IMR-90 (cell line): ENCODE measurements around the gene CD69. TPM values are rescaled to one million over a fixed set of nuclear protein-coding genes. Genes with fewer than 3 reads are reported as not detected.

Experiments
- ATAC-seq: fragments of 200-7000 bp; cut with Tn5 transposase; 2 replicates; pipeline ENCODE4 v1.9.1; 2020; ENCODE audit warnings: low read depth, mild to moderate bottlenecking, moderate library complexity
- BruUV-seq: library from RNA; stranded (reverse); fragments of 400-500 nt; replicated peaks from 2 replicates; lab custom pipeline; 2021; lab: Mats Ljungman, UMichigan
- CTCF ChIA-PET: fragments of 300-600 bp; formaldehyde crosslinking; extraction: SDS; loops from one replicate; lab custom pipeline; 2021; ENCODE audit warnings: antibody characterized with exemption; lab: Yijun Ruan, JAX
- POLR2A ChIA-PET: fragments of 300-600 bp; sonication (Branson Sonifier 250); formaldehyde crosslinking; loops from one replicate; lab custom pipeline; 2022; ENCODE audit warnings: antibody characterized with exemption; ENCODE audit not compliant: unreplicated experiment; lab: Charles Lee
- DNase-seq: peaks from one replicate; pipeline ENCODE4 v3.0.0; 2013
- H2AFZ ChIP-seq: replicated peaks from 2 replicates; pipeline ENCODE3; 2013; ENCODE audit warnings: low read length, mild to moderate bottlenecking; ENCODE audit not compliant: poor library complexity
- H2AK5ac ChIP-seq: 2 replicates; pipeline ENCODE4 v1.6.1; 2013; ENCODE audit warnings: low read depth, low read length, inconsistent platforms
- H2AK9ac ChIP-seq: replicated peaks from 2 replicates; pipeline ENCODE3; 2013; ENCODE audit warnings: mild to moderate bottlenecking, low read depth, low read length, moderate library complexity; ENCODE audit not compliant: poor library complexity
- H2BK120ac ChIP-seq: 2 replicates; pipeline ENCODE4 v1.6.1; 2013; ENCODE audit warnings: low read depth, low read length, inconsistent platforms
- H2BK15ac ChIP-seq: 3 replicates; pipeline ENCODE4 v1.6.1; 2013; ENCODE audit warnings: low read depth, low read length, inconsistent platforms
- H2BK20ac ChIP-seq: 2 replicates; pipeline ENCODE4 v1.6.1; 2013; ENCODE audit warnings: low read depth, mild to moderate bottlenecking, inconsistent platforms, low read length, moderate library complexity
- H2BK5ac ChIP-seq: 2 replicates; pipeline ENCODE4 v1.6.1; 2013; ENCODE audit warnings: mild to moderate bottlenecking, low read depth, low read length, inconsistent platforms; ENCODE audit not compliant: poor library complexity, severe bottlenecking
- H3K14ac ChIP-seq: replicated peaks from 2 replicates; pipeline ENCODE4 v1.6.1; 2013; ENCODE audit warnings: low read depth, low read length, inconsistent platforms
- H3K18ac ChIP-seq: 2 replicates; pipeline ENCODE4 v1.6.1; 2013; ENCODE audit warnings: low read depth, low read length, control low read depth
- H3K23ac ChIP-seq: 2 replicates; pipeline ENCODE4 v1.6.1; 2013; ENCODE audit warnings: low read depth, low read length, inconsistent platforms
- H3K27ac ChIP-seq: 2 replicates; pipeline ENCODE4 v1.5.1; 2013; ENCODE audit warnings: mild to moderate bottlenecking, control low read depth, low read length; ENCODE audit not compliant: insufficient read depth
- H3K27me3 ChIP-seq: 2 replicates; pipeline ENCODE4 v1.6.1; 2013; ENCODE audit warnings: low read length; ENCODE audit not compliant: control insufficient read depth, insufficient read depth
- H3K36me3 ChIP-seq: 2 replicates; pipeline ENCODE4 v1.6.1; 2013; ENCODE audit warnings: low read length, mixed read lengths; ENCODE audit not compliant: control insufficient read depth, insufficient read depth
- H3K4ac ChIP-seq: 2 replicates; pipeline ENCODE4 v1.6.1; 2013; ENCODE audit warnings: low read depth, low read length, inconsistent platforms
- H3K4me1 ChIP-seq: 2 replicates; pipeline ENCODE4 v1.6.1; 2013; ENCODE audit warnings: low read length, mixed read lengths; ENCODE audit not compliant: control insufficient read depth, insufficient read depth
- H3K4me2 ChIP-seq: 2 replicates; pipeline ENCODE4 v1.6.1; 2013; ENCODE audit warnings: low read depth, mild to moderate bottlenecking, control low read depth, low read length, moderate library complexity
- H3K4me3 ChIP-seq: 2 replicates; pipeline ENCODE4 v1.5.1; 2013; ENCODE audit warnings: low read depth, mild to moderate bottlenecking, control low read depth, low read length, moderate library complexity; ENCODE audit not compliant: insufficient read depth
- H3K56ac ChIP-seq: 2 replicates; pipeline ENCODE4 v1.6.1; 2013; ENCODE audit warnings: low read length, inconsistent platforms; ENCODE audit not compliant: insufficient read depth; ENCODE audit errors: extremely low read depth
- H3K79me1 ChIP-seq, 2 experiments: 2 replicates each; pipeline ENCODE4 v1.6.1; 2013; ENCODE audit warnings: low read length in 2 of 2, inconsistent platforms in 1 of 2, low read depth in 1 of 2
- H3K9ac ChIP-seq: 2 replicates; pipeline ENCODE4 v1.6.1; 2013; ENCODE audit warnings: low read depth, low read length, control low read depth
- H3K9me1 ChIP-seq: 2 replicates; pipeline ENCODE4 v1.6.1; 2013; ENCODE audit warnings: low read length, inconsistent platforms; ENCODE audit not compliant: insufficient read depth
- H3K9me3 ChIP-seq: 2 replicates; pipeline ENCODE4 v1.6.1; 2013; ENCODE audit warnings: low read length; ENCODE audit not compliant: control insufficient read depth, insufficient read depth
- H4K20me1 ChIP-seq: 2 replicates; pipeline ENCODE4 v1.6.1; 2013; ENCODE audit warnings: low read length, inconsistent platforms; ENCODE audit not compliant: insufficient read depth
- H4K5ac ChIP-seq: 2 replicates; pipeline ENCODE4 v1.6.1; 2013; ENCODE audit warnings: mild to moderate bottlenecking, low read depth, low read length, control low read depth
- H4K8ac ChIP-seq, 2 experiments: 2 replicates each; pipeline ENCODE4 v1.6.1; 2013; ENCODE audit warnings: low read depth in 2 of 2, low read length in 2 of 2, control low read depth in 1 of 2, inconsistent platforms in 1 of 2
- H4K91ac ChIP-seq: 2 replicates; pipeline ENCODE4 v1.6.1; 2013; ENCODE audit warnings: low read depth, low read length, inconsistent platforms; ENCODE audit not compliant: insufficient read depth
- BHLHE40 ChIP-seq: fragments of 150-350 bp; IDR thresholded peaks from 2 replicates; pipeline ENCODE4 v1.6.1; 2016; ENCODE audit warnings: mild to moderate bottlenecking, low read depth, low read length
- CEBPB ChIP-seq: IDR thresholded peaks from 2 replicates; pipeline ENCODE4 v1.6.1; 2012; ENCODE audit warnings: low read depth, low read length, improper control_type of control experiment
- CHD1 ChIP-seq: IDR thresholded peaks from 2 replicates; pipeline ENCODE4 v1.6.1; 2012; ENCODE audit warnings: low read depth, low read length, improper control_type of control experiment
- FOS ChIP-seq: fragments of 150-350 bp; IDR thresholded peaks from 2 replicates; pipeline ENCODE4 v1.6.1; 2016; ENCODE audit warnings: low read depth, low read length
- MXI1 ChIP-seq: IDR thresholded peaks from 2 replicates; pipeline ENCODE4 v1.6.1; 2012; ENCODE audit warnings: low read depth, mild to moderate bottlenecking, low read length, moderate library complexity, borderline replicate concordance
- NFE2L2 ChIP-seq: fragments of 150-350 bp; IDR thresholded peaks from 2 replicates; pipeline ENCODE4 v1.6.1; 2016; ENCODE audit warnings: low read depth, mild to moderate bottlenecking, low read length
- RAD21 ChIP-seq: IDR thresholded peaks from 2 replicates; pipeline ENCODE4 v1.6.1; 2012; ENCODE audit warnings: low read length, improper control_type of control experiment
- RCOR1 ChIP-seq: IDR thresholded peaks from 2 replicates; pipeline ENCODE4 v1.6.1; 2012; ENCODE audit warnings: mild to moderate bottlenecking, low read length, improper control_type of control experiment; ENCODE audit not compliant: insufficient replicate concordance
- RFX5 ChIP-seq: IDR thresholded peaks from 2 replicates; pipeline ENCODE4 v1.8.0; 2012; ENCODE audit warnings: low read depth, mild to moderate bottlenecking, low read length, moderate library complexity
- SMC3 ChIP-seq: fragments of 150-350 bp; IDR thresholded peaks from 2 replicates; pipeline ENCODE4 v1.6.1; 2016; ENCODE audit warnings: low read depth, mild to moderate bottlenecking, antibody characterized with exemption, low read length, moderate library complexity
- USF2 ChIP-seq: fragments of 150-350 bp; IDR thresholded peaks from 2 replicates; pipeline ENCODE4 v1.6.1; 2017; ENCODE audit warnings: mild to moderate bottlenecking, antibody characterized with exemption, low read length, low read depth
- WGBS, 2 experiments: methylation state at CpG; one replicate each; pipeline versions ENCODE4 v1.1.5 to v1.1.7; 2013; ENCODE audit warnings: missing lambda C conversion rate in 2 of 2; ENCODE audit not compliant: insufficient read length in 1 of 2; ENCODE audit errors: extremely low coverage in 2 of 2; 5-methylcytosine and 5-hydroxymethylcytosine counted together
- dilution Hi-C: fragments of 300-500 bp; cut with HindIII; formaldehyde crosslinking; loops from one replicate; pipeline ENCODE4 v1.14.3; 2018; ENCODE audit warnings: low sequenced_read_pairs; ENCODE audit not compliant: unreplicated experiment
- in situ Hi-C: fragments of 300-500 bp; cut with MboI; formaldehyde crosslinking; loops from 3 replicates; pipeline ENCODE4 v1.14.3; 2019; ENCODE audit warnings: low sequenced_read_pairs, inconsistent platforms, mixed read lengths
- intact Hi-C: fragments of 100-400 bp; cut with micrococcal nuclease; formaldehyde crosslinking; loops from 2 replicates; pipeline ENCODE4 v1.10.0; 2022
- polyA plus RNA-seq, 3 experiments: library from polyadenylated mRNA; depleted of rRNA; stranded (reverse); fragments of >200 nt; gene quantifications; 2 replicates each; pipeline ENCODE4 v1.2.3, GENCODE V29; 2012; ENCODE audit warnings: low replicate concordance in 1 of 3
- total RNA-seq: library from RNA; depleted of rRNA; stranded (reverse); fragments of >200 nt; gene quantifications from 2 replicates; pipeline ENCODE4 v1.2.3, GENCODE V29; 2012

The CD69 gene
- total and polyA plus RNA-seq, 2 of the 4 experiments (the other 2 are of a cell fraction), result not detected

- ATAC-seq (no peak), DNase-seq (no peak)
- no peak overlapping the region for H2BK20ac ChIP-seq
- H4K5ac ChIP-seq, result no peak overlapping the region
- TF ChIP-seq BHLHE40, result no peak
- TF ChIP-seq RCOR1, result no peak
- no peak for TF ChIP-seq CHD1
- no peak for TF ChIP-seq NFE2L2
- no peak for TF ChIP-seq CEBPB
- TF ChIP-seq FOS, result no peak
- TF ChIP-seq RFX5, result no peak
- TF ChIP-seq MXI1, result no peak
- TF ChIP-seq USF2, result no peak
- no peak for TF ChIP-seq RAD21
- TF ChIP-seq SMC3, result no peak
- H3K18ac ChIP-seq, result no peak overlapping the region
- CTCF ChIA-PET, result no interaction called here
- no TSS peak for BruUV-seq
- H2BK5ac ChIP-seq, result no peak overlapping the region
- H3K4me1 ChIP-seq, result no peaks in the 10 kb centered on the region
- H4K91ac ChIP-seq, result no peak overlapping the region
- H2AFZ ChIP-seq, result peak overlapping the region; percentile 43
- H3K9me1 ChIP-seq, result no peaks in the 10 kb centered on the region
- H3K27ac ChIP-seq, result no peak overlapping the region
- H3K27me3 ChIP-seq, result peaks cover 5% of the 10 kb centered on the region
- no peak overlapping the region for H2BK15ac ChIP-seq
- H3K9ac ChIP-seq, result no peak overlapping the region
- 70% methylated on average over 2 of the region's 4 CpGs; no CpG with 5 or more reads in 1 of the 2 experiments for WGBS, 2 experiments
- H2AK9ac ChIP-seq, result no peak overlapping the region
- POLR2A ChIA-PET, result no interaction called here
- H2BK120ac ChIP-seq, result no peak overlapping the region
- H3K4me2 ChIP-seq, result no peak overlapping the region
- H3K4me3 ChIP-seq, result no peak overlapping the region
- no peak overlapping the region for H3K14ac ChIP-seq
- H3K4ac ChIP-seq, result no peak overlapping the region
- H3K56ac ChIP-seq, result no peak overlapping the region
- dilution Hi-C loops, result no loop called here
- H3K23ac ChIP-seq, result no peak overlapping the region
- H2AK5ac ChIP-seq, result no peak overlapping the region
- intact Hi-C loops, result no loop called here
- no peak overlapping the region for H4K8ac ChIP-seq
- no peaks in the 10 kb centered on the region for H3K9me3 ChIP-seq
- H3K79me1 ChIP-seq, result no peaks in the 10 kb centered on the region
- H3K36me3 ChIP-seq, result no peaks in the 10 kb centered on the region
- in situ Hi-C loops, result no loop called here
- H4K20me1 ChIP-seq, result no peaks in the 10 kb centered on the region
These were observed 46.0 kb upstream of the CD69 start for GRCh38 chr12:9806714-9807113.
